PC-9 (cell line): Measurements from ENCODE around the gene ZMYM2. TPM values are rescaled to one million over a fixed set of nuclear protein-coding genes. Genes with fewer than 3 reads are reported as not detected.

Source experiments
- BruUV-seq: library from RNA; stranded (reverse); fragments of 400-500 nt; replicated peaks from 2 replicates; lab custom pipeline; 2021; lab: Mats Ljungman, UMichigan
- CTCF ChIA-PET: fragments of 300-600 bp; sonication (Branson Sonifier 250); formaldehyde crosslinking; loops from one replicate; lab custom pipeline; 2022; ENCODE audit warnings: antibody characterized with exemption; lab: Charles Lee
- POLR2A ChIA-PET: fragments of 300-600 bp; sonication (Branson Sonifier 250); formaldehyde crosslinking; loops from one replicate; lab custom pipeline; 2022; ENCODE audit warnings: antibody characterized with exemption; ENCODE audit not compliant: unreplicated experiment; lab: Charles Lee
- DNase-seq, 2 experiments: peaks; one replicate each; pipeline versions ENCODE4 v3.0.0 to v3.0.0-alpha.2; 2015 to 2022; ENCODE audit warnings: mixed read lengths in 1 of 2
- H2AFZ ChIP-seq: fragments of 200-600 bp; sonication (generic); 2 replicates; pipeline ENCODE4 v1.8.1; 2017; ENCODE audit warnings: antibody characterized with exemption
- H3F3A ChIP-seq: fragments of 200-600 bp; sonication (generic); 2 replicates; pipeline ENCODE4 v1.8.1; 2017; ENCODE audit warnings: antibody characterized with exemption, mild to moderate bottlenecking, low read depth; ENCODE audit not compliant: insufficient read depth
- H3K27ac ChIP-seq: fragments of 200-600 bp; sonication (generic); 2 replicates; pipeline ENCODE4 v1.6.1; 2016; ENCODE audit warnings: mixed run types
- H3K27me3 ChIP-seq: fragments of 200-600 bp; sonication (generic); 2 replicates; pipeline ENCODE4 v1.6.1; 2016; ENCODE audit warnings: low read depth, mixed run types; ENCODE audit not compliant: insufficient read depth
- H3K36me3 ChIP-seq: fragments of 200-600 bp; sonication (generic); 2 replicates; pipeline ENCODE4 v1.6.1; 2016; ENCODE audit warnings: low read depth, mixed run types
- H3K4me1 ChIP-seq: fragments of 200-600 bp; sonication (generic); replicated peaks from 2 replicates; pipeline ENCODE4 v1.6.1; 2016; ENCODE audit warnings: mixed run types; ENCODE audit not compliant: insufficient read depth
- H3K4me2 ChIP-seq: fragments of 200-600 bp; sonication (generic); 2 replicates; pipeline ENCODE4 v1.6.1; 2017; ENCODE audit warnings: mixed run types
- H3K4me3 ChIP-seq: fragments of 200-600 bp; sonication (generic); 2 replicates; pipeline ENCODE4 v1.6.1; 2016; ENCODE audit warnings: mixed run types
- H3K79me2 ChIP-seq: fragments of 200-600 bp; sonication (generic); 2 replicates; pipeline ENCODE4 v1.6.1; 2017; ENCODE audit warnings: low read depth, mixed run types
- H3K9me2 ChIP-seq: fragments of 200-600 bp; sonication (generic); 2 replicates; pipeline ENCODE4 v1.8.1; 2017; ENCODE audit warnings: mild to moderate bottlenecking; ENCODE audit not compliant: insufficient read depth
- H3K9me3 ChIP-seq: fragments of 200-600 bp; sonication (generic); 2 replicates; pipeline ENCODE4 v1.8.1; 2016; ENCODE audit warnings: low read depth; ENCODE audit not compliant: insufficient read depth
- H4K20me1 ChIP-seq: fragments of 200-600 bp; sonication (generic); 2 replicates; pipeline ENCODE4 v1.8.1; 2017; ENCODE audit not compliant: insufficient read depth
- CTCF ChIP-seq: fragments of 200-600 bp; sonication (generic); conservative IDR thresholded peaks from 2 replicates; pipeline ENCODE4 v1.6.1; 2017; ENCODE audit warnings: mixed run types, antibody characterized with exemption, mild to moderate bottlenecking, moderate library complexity
- EZH2 ChIP-seq: fragments of 200-600 bp; sonication (generic); IDR thresholded peaks from 2 replicates; pipeline ENCODE4 v1.8.0; 2017; ENCODE audit warnings: antibody characterized with exemption, low read depth
- intact Hi-C: fragments of 100-400 bp; cut with micrococcal nuclease; formaldehyde crosslinking; loops from one replicate; pipeline ENCODE4 v1.10.0; 2022; ENCODE audit not compliant: unreplicated experiment
- total RNA-seq: library from RNA; stranded (reverse); gene quantifications from 2 replicates; pipeline ENCODE4 v1.2.3, GENCODE V29; 2021

Gene ZMYM2
- total RNA-seq, 1 experiment from 2014 or later = 55.1 TPM

GRCh38 chr13:20124303-20124702, 165.8 kb downstream of the ZMYM2 start:
- CTCF ChIA-PET = no interaction called here

GRCh38 chr13:20125129-20125782, 166.7 kb downstream of the ZMYM2 start:
- peaks cover 21% of the 10 kb centered on the region for H3K4me1 ChIP-seq
- H4K20me1 ChIP-seq = no peaks in the 10 kb centered on the region
- H3K27ac ChIP-seq = no peak overlapping the region
- H3K9me2 ChIP-seq = no peaks in the 10 kb centered on the region
- BruUV-seq = no TSS peak
- CTCF ChIA-PET = no interaction called here
- no peaks in the 10 kb centered on the region for H3K27me3 ChIP-seq
- intact Hi-C loops = loop anchor here (5.0 to 10.0 kb wide), 2 partner anchors 37 to 520 kb away; partner anchors contain the start of gene GJA3
- H3K4me2 ChIP-seq = no peak overlapping the region
- no peak overlapping the region for H3K4me3 ChIP-seq
- H2AFZ ChIP-seq = no peak overlapping the region
- DNase-seq = no peak
- no peak for TF ChIP-seq EZH2
- no peak for TF ChIP-seq CTCF
- POLR2A ChIA-PET = no interaction called here
- no peaks in the 10 kb centered on the region for H3K36me3 ChIP-seq
- no peaks in the 10 kb centered on the region for H3K9me3 ChIP-seq
- no peaks in the 10 kb centered on the region for H3K79me2 ChIP-seq
- H3F3A ChIP-seq = peaks cover 19% of the 10 kb centered on the region

More at GRCh38 chr13:20124303-20124702, 165.8 kb downstream of the ZMYM2 start:
- H3K4me3 ChIP-seq = no peak overlapping the region
- H3K27me3 ChIP-seq = no peaks in the 10 kb centered on the region
- TF ChIP-seq CTCF = no peak
- TF ChIP-seq EZH2 = no peak
- intact Hi-C loops = loop anchor here (10.0 kb wide), 1 partner anchor 520 kb away; no protein-coding TSS in a partner anchor
- BruUV-seq = no TSS peak
- H3K4me2 ChIP-seq = no peak overlapping the region
- H3K79me2 ChIP-seq = no peaks in the 10 kb centered on the region
- POLR2A ChIA-PET = no interaction called here
- H3K27ac ChIP-seq = no peak overlapping the region
- no peaks in the 10 kb centered on the region for H3K9me2 ChIP-seq
- peaks cover 29% of the 10 kb centered on the region for H3K4me1 ChIP-seq
- no peaks in the 10 kb centered on the region for H3K36me3 ChIP-seq
- no peaks in the 10 kb centered on the region for H3K9me3 ChIP-seq
- no peak for DNase-seq
- no peaks in the 10 kb centered on the region for H4K20me1 ChIP-seq
- H2AFZ ChIP-seq = no peak overlapping the region
- H3F3A ChIP-seq = peaks cover 28% of the 10 kb centered on the region

- intact Hi-C loops = loop anchor here (5.0 to 10.0 kb wide), 2 partner anchors 37 to 521 kb away; partner anchors contain the start of gene GJA3
- no peak overlapping the region for H3K4me3 ChIP-seq
- DNase-seq = no peak
- no peak for TF ChIP-seq CTCF
- TF ChIP-seq EZH2 = no peak
- H3K4me1 ChIP-seq = peaks cover 21% of the 10 kb centered on the region
- no peaks in the 10 kb centered on the region for H3K9me2 ChIP-seq
- no TSS peak for BruUV-seq
- no peaks in the 10 kb centered on the region for H3K9me3 ChIP-seq
- no peaks in the 10 kb centered on the region for H3K36me3 ChIP-seq
- H4K20me1 ChIP-seq = no peaks in the 10 kb centered on the region
- peaks cover 17% of the 10 kb centered on the region for H3F3A ChIP-seq
- ChIA-PET CTCF (interaction anchor here (0.6 kb wide), 1 partner anchor 66 kb away, joined by 3 read pairs; no protein-coding TSS in a partner anchor), POLR2A (no interaction called here)
- no peaks in the 10 kb centered on the region for H3K27me3 ChIP-seq
- no peak overlapping the region for H3K4me2 ChIP-seq
- no peaks in the 10 kb centered on the region for H3K79me2 ChIP-seq
- H2AFZ ChIP-seq = no peak overlapping the region
- no peak overlapping the region for H3K27ac ChIP-seq
These were observed 167.2 kb downstream of the ZMYM2 start for GRCh38 chr13:20125783-20126165.
